Measurements from ENCODE around the gene MTREX.

- TF ChIP-seq, protein P1, sequence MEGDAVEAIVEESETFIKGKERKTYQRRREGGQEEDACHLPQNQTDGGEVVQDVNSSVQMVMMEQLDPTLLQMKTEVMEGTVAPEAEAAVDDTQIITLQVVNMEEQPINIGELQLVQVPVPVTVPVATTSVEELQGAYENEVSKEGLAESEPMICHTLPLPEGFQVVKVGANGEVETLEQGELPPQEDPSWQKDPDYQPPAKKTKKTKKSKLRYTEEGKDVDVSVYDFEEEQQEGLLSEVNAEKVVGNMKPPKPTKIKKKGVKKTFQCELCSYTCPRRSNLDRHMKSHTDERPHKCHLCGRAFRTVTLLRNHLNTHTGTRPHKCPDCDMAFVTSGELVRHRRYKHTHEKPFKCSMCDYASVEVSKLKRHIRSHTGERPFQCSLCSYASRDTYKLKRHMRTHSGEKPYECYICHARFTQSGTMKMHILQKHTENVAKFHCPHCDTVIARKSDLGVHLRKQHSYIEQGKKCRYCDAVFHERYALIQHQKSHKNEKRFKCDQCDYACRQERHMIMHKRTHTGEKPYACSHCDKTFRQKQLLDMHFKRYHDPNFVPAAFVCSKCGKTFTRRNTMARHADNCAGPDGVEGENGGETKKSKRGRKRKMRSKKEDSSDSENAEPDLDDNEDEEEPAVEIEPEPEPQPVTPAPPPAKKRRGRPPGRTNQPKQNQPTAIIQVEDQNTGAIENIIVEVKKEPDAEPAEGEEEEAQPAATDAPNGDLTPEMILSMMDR (IDR thresholded peaks at IDR 0.05) = no peak
- no peak for TF ChIP-seq POLR2AphosphoS5 (IDR thresholded peaks at IDR 0.05; ENCODE audit: insufficient read depth in 1 of 2, low read depth in 1 of 2)
Measured at GRCh38 chr5:55407984-55408383, 100.2 kb downstream of the MTREX start.

All from vagina (tissue), 2 donors.